HepG2 (cell line): Measurements from ENCODE around the gene NEDD8. TPM values are rescaled to one million over a fixed set of nuclear protein-coding genes. Genes with fewer than 3 reads are reported as not detected.
A peak's percentile ranks its signal among the peaks of the same experiment; 100 is the strongest.

Experiments
- CAMTA2 ChIP-seq: sonication (generic); formaldehyde crosslinking; IDR thresholded peaks from 2 replicates; pipeline ENCODE4 v1.4.0; 2020; ENCODE audit warnings: mild to moderate bottlenecking, missing genetic modification reagents, borderline replicate concordance
- HIVEP1 ChIP-seq: sonication (generic); formaldehyde crosslinking; IDR thresholded peaks from 2 replicates; pipeline ENCODE4 v1.4.0; 2020; ENCODE audit warnings: mild to moderate bottlenecking, missing genetic modification reagents
- KDM3A ChIP-seq: IDR thresholded peaks from 2 replicates; pipeline ENCODE4 v1.6.1; 2018; ENCODE audit warnings: low read depth, missing compliant biosample characterization
- NFE2L2 ChIP-seq: fragments of 150-350 bp; IDR thresholded peaks from 2 replicates; pipeline ENCODE4 v1.6.1; 2014; ENCODE audit warnings: low read length
- PRDM15 ChIP-seq: sonication (generic); formaldehyde crosslinking; IDR thresholded peaks from 2 replicates; pipeline ENCODE4 v1.4.0; 2020; ENCODE audit warnings: missing genetic modification reagents
- ZBTB44 ChIP-seq: sonication (generic); formaldehyde crosslinking; IDR thresholded peaks from 2 replicates; pipeline ENCODE4 v1.4.0; 2020; ENCODE audit warnings: missing genetic modification reagents
- ZFP1 ChIP-seq: IDR thresholded peaks from 2 replicates; pipeline ENCODE4 v1.6.1; 2016
- ZNF101 ChIP-seq: sonication (generic); formaldehyde crosslinking; IDR thresholded peaks from 2 replicates; pipeline ENCODE4 v1.4.0; 2020; ENCODE audit warnings: mild to moderate bottlenecking, low read depth, missing genetic modification reagents, borderline replicate concordance
- ZNF138 ChIP-seq: sonication (generic); formaldehyde crosslinking; IDR thresholded peaks from 2 replicates; pipeline ENCODE4 v1.5.0; 2020; ENCODE audit warnings: mild to moderate bottlenecking, low read depth, missing genetic modification reagents
- ZNF362 ChIP-seq: sonication (generic); formaldehyde crosslinking; IDR thresholded peaks from 2 replicates; pipeline ENCODE4 v1.4.0; 2020; ENCODE audit warnings: missing genetic modification reagents, mild to moderate bottlenecking, borderline replicate concordance
- ZNF549 ChIP-seq: sonication (generic); formaldehyde crosslinking; IDR thresholded peaks from 2 replicates; pipeline ENCODE4 v1.5.0; 2020; ENCODE audit warnings: missing genetic modification reagents
- ZNF614 ChIP-seq: IDR thresholded peaks from 2 replicates; pipeline ENCODE4 v1.6.1; 2018; ENCODE audit warnings: missing biosample characterization, missing genetic modification reagents, inconsistent platforms, borderline replicate concordance
- ZNF646 ChIP-seq: sonication (generic); formaldehyde crosslinking; IDR thresholded peaks from 2 replicates; pipeline ENCODE4 v1.9.0; 2021; ENCODE audit warnings: mild to moderate bottlenecking, missing genetic modification reagents
- polyA plus RNA-seq, 8 experiments: library from polyadenylated mRNA; depleted of rRNA in 3 of 8; stranded (reverse) in 7 of 8; unstranded in 1 of 8; fragments of >200 nt; fragmentation: Illumina TruSeq in 4 of 8; extraction: Trizol in 4 of 8; gene quantifications; 2 replicates each; pipeline versions ENCODE4 v1.2.1 to v1.2.3, GENCODE V29; 2011 to 2016; ENCODE audit warnings: low read depth in 4 of 8, missing spikeins in 1 of 8, mixed read lengths in 1 of 8; ENCODE audit not compliant: insufficient read depth in 1 of 8
- total RNA-seq, 5 experiments: library from RNA; depleted of rRNA; stranded (reverse); fragments of >200 nt; fragmentation: Illumina TruSeq; extraction: Trizol; gene quantifications; 2 replicates each; pipeline ENCODE4 v1.2.3, GENCODE V29; 2016; ENCODE audit warnings: low read depth in 1 of 5
- TF ChIP-seq, protein P1 (sequence below): sonication (generic); formaldehyde crosslinking; IDR thresholded peaks from 2 replicates; pipeline ENCODE4 v1.4.0; 2020; ENCODE audit warnings: mild to moderate bottlenecking, missing genetic modification reagents

The NEDD8 gene
- total and polyA plus RNA-seq, 2 of the 13 experiments (the other 11 are each of a cell fraction or from before 2014, with no cell fraction given), result 535 to 713 TPM

DNA sequence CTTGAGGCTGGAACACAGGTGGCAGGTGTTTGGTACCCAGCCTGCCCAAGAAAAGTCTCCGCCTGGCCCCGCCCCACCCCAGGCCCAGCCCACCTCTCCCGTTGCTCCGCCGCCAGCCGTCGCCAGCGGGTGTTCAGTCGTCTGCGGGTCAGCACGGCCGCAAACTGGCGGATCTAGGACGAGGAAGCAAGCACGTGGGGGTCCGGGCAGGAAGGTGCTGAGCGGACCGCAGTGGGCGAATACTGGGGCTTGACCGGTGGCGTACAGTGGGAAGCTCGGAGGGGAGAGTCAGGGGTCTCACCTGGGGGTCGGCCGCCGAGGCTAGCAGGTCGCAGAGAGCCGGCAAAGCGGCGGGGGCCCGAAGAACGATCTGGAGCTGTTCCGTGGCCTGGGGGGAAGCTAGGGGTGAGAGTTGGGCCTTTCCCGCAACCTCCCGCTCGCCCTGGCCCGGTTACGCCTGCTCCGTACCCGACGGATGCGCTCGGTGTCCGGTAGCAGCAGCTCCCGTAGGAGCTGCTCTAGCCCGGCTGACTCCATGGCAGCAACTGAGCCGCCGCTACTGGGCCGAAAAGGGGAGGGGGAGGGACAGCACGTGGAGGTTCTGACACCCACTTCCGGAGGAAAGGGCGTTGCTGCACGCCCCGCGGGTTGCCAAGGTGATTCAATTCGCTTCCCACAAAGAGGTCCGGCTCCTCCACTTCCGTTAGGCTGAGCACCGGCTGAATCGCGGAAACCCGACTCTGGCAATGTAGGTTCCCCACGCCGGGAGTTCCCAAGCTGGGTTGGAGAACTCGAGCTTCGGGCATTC is 43.7 kb downstream of the NEDD8 start, which contains the start of gene IPO4 (continued):
- TF ChIP-seq PRDM15 (CRISPR knock-in tag) (no peak), ZNF101 (CRISPR knock-in tag) (peak; percentile 92; the same call in 1 of the 2 replicates), HIVEP1 (CRISPR knock-in tag) (peak; percentile 98), ZNF138 (CRISPR knock-in tag) (peak; percentile 98), CAMTA2 (CRISPR knock-in tag) (peak; percentile 100), KDM3A (CRISPR knock-in tag) (peak; percentile 98), ZNF646 (no peak; the same call in none of the 2 replicates), NFE2L2 (peak; percentile 57), ZBTB44 (CRISPR knock-in tag) (peak; percentile 94), ZFP1 (CRISPR knock-in tag) (peak; percentile 98), ZNF549 (peak; percentile 29; the same call in 1 of the 2 replicates), ZNF362 (CRISPR knock-in tag) (peak; percentile 58; the same call in 1 of the 2 replicates), ZNF614 (CRISPR knock-in tag) (peak; percentile 99)
- TF ChIP-seq, protein P1, sequence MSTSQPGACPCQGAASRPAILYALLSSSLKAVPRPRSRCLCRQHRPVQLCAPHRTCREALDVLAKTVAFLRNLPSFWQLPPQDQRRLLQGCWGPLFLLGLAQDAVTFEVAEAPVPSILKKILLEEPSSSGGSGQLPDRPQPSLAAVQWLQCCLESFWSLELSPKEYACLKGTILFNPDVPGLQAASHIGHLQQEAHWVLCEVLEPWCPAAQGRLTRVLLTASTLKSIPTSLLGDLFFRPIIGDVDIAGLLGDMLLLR (CRISPR knock-in tag), result peak; percentile 100
